Measurements from ENCODE around the gene PADI6. TPM values are rescaled to one million over a fixed set of nuclear protein-coding genes. Genes with fewer than 3 reads are reported as not detected.

The PADI6 gene
- polyA plus RNA-seq, 1 donor, result not detected

GRCh38 chr1:17356387-17357026 lies 15.5 kb upstream of the PADI6 start:
- no peak for DNase-seq (ENCODE audit: low read depth)

- no peak for DNase-seq (ENCODE audit: low read depth)
These were observed 13.4 kb upstream of the PADI6 start for GRCh38 chr1:17358557-17358956.

- no peak for DNase-seq (ENCODE audit: low read depth)
These were observed 13.0 kb upstream of the PADI6 start for GRCh38 chr1:17359031-17359430.

- DNase-seq (ENCODE audit: low read depth), result no peak
These were observed 12.2 kb upstream of the PADI6 start for GRCh38 chr1:17359808-17360207.

- DNase-seq (ENCODE audit: low read depth), result no peak
These were observed 11.6 kb upstream of the PADI6 start for GRCh38 chr1:17360272-17360956.

GRCh38 chr1:17361687-17362086 lies 10.3 kb upstream of the PADI6 start:
- DNase-seq (ENCODE audit: low read depth), result no peak

GRCh38 chr1:17363351-17363750 lies 8.6 kb upstream of the PADI6 start:
- no peak for DNase-seq (ENCODE audit: low read depth)

- no peak for DNase-seq (ENCODE audit: low read depth)
These were observed 8.2 kb upstream of the PADI6 start for GRCh38 chr1:17363771-17364170.

GRCh38 chr1:17365293-17365692 lies 6.7 kb upstream of the PADI6 start:
- peak; percentile 4 for DNase-seq (ENCODE audit: low read depth)

GRCh38 chr1:17369466-17369865 lies 2.5 kb upstream of the PADI6 start:
- no peak for DNase-seq (ENCODE audit: low read depth)

GRCh38 chr1:17370618-17371017 lies 1.4 kb upstream of the PADI6 start:
- DNase-seq (ENCODE audit: low read depth), result no peak

- DNase-seq (ENCODE audit: low read depth), result no peak
These were observed 959 bp downstream of the PADI6 start for GRCh38 chr1:17372955-17373354.

GRCh38 chr1:17375651-17376050 lies 3.7 kb downstream of the PADI6 start:
- DNase-seq (ENCODE audit: low read depth), result no peak

- no peak for DNase-seq (ENCODE audit: low read depth)
These were observed 5.4 kb downstream of the PADI6 start for GRCh38 chr1:17377325-17377953.

GRCh38 chr1:17381161-17381560 lies 9.2 kb downstream of the PADI6 start:
- DNase-seq (ENCODE audit: low read depth), result no peak

- no peak for DNase-seq (ENCODE audit: low read depth)
These were observed 20.3 kb downstream of the PADI6 start for GRCh38 chr1:17392199-17392740.

GRCh38 chr1:17393230-17393629 lies 21.2 kb downstream of the PADI6 start:
- no peak for DNase-seq (ENCODE audit: low read depth)

- no peak for DNase-seq (ENCODE audit: low read depth)
These were observed 26.1 kb downstream of the PADI6 start for GRCh38 chr1:17397910-17398695.

- DNase-seq (ENCODE audit: low read depth), result no peak
These were observed 28.8 kb downstream of the PADI6 start for GRCh38 chr1:17400725-17401341.

- DNase-seq (ENCODE audit: low read depth), result no peak
These were observed 29.8 kb downstream of the PADI6 start for GRCh38 chr1:17401841-17402240.

GRCh38 chr1:17403081-17403480 lies 31.1 kb downstream of the PADI6 start:
- no peak for DNase-seq (ENCODE audit: low read depth)
